WTC11 (cell line): ENCODE data around the gene IER2.
"Not testable (repeated sequence)": the region's sequence is repeated elsewhere in the genome, so short reads cannot be mapped to it uniquely, and the experiment has no call there.

Source experiments
- ARID4B ChIP-seq: sonication (generic); formaldehyde crosslinking; IDR thresholded peaks from 2 replicates; pipeline ENCODE4 v1.8.0; 2023; ENCODE audit warnings: missing genetic modification reagents, mild to moderate bottlenecking, borderline replicate concordance
- CTCF ChIP-seq: fragments of 200-600 bp; IDR thresholded peaks from 2 replicates; pipeline ENCODE4 v1.8.0; 2022; ENCODE audit warnings: antibody characterized with exemption
- E2F1 ChIP-seq: sonication (generic); formaldehyde crosslinking; IDR thresholded peaks from 2 replicates; pipeline ENCODE4 v1.8.0; 2022; ENCODE audit warnings: mild to moderate bottlenecking, missing genetic modification reagents
- NR3C1 ChIP-seq: sonication (generic); formaldehyde crosslinking; conservative IDR thresholded peaks from 2 replicates; pipeline ENCODE4 v1.8.1; 2023; ENCODE audit warnings: low read depth, mild to moderate bottlenecking, missing genetic modification reagents
- PREB ChIP-seq: sonication (generic); formaldehyde crosslinking; IDR thresholded peaks from 2 replicates; pipeline ENCODE4 v1.8.1; 2022; ENCODE audit warnings: mild to moderate bottlenecking, missing genetic modification reagents, moderate library complexity, borderline replicate concordance
- ZNF396 ChIP-seq: fragments of 250-450 bp; sonication (Bioruptor Pico); IDR thresholded peaks from 2 replicates; pipeline ENCODE4 v1.8.0; 2021; ENCODE audit warnings: mild to moderate bottlenecking, moderate library complexity, borderline replicate concordance
- TF ChIP-seq, protein P1 (sequence below): sonication (generic); formaldehyde crosslinking; IDR thresholded peaks from 2 replicates; pipeline ENCODE4 v1.8.1; 2023; ENCODE audit warnings: mild to moderate bottlenecking, missing genetic modification reagents

DNA sequence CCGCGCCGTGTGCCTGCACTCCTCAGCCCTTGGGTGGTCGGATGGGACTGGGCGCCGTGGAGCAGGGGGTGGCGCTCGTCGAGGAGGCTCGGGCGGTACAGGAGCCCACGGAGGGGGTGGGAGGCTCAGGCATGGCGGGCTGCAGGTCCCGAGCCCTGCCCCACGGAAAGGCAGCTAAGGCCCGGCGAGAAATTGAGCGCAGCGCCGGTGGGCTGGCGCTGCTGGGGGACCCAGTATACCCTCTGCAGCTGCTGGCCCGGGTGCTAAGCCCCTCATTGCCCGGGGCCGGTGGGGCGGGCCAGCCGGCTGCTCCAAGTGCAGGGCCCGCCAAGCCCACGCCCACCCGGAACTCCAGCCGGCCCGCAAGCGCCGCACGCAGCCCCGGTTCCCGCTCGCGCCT, 36.5 kb downstream of the IER2 start:
- TF ChIP-seq, protein P1, sequence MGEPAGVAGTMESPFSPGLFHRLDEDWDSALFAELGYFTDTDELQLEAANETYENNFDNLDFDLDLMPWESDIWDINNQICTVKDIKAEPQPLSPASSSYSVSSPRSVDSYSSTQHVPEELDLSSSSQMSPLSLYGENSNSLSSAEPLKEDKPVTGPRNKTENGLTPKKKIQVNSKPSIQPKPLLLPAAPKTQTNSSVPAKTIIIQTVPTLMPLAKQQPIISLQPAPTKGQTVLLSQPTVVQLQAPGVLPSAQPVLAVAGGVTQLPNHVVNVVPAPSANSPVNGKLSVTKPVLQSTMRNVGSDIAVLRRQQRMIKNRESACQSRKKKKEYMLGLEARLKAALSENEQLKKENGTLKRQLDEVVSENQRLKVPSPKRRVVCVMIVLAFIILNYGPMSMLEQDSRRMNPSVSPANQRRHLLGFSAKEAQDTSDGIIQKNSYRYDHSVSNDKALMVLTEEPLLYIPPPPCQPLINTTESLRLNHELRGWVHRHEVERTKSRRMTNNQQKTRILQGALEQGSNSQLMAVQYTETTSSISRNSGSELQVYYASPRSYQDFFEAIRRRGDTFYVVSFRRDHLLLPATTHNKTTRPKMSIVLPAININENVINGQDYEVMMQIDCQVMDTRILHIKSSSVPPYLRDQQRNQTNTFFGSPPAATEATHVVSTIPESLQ (CRISPR knock-in tag): not testable (repeated sequence)
- not testable (repeated sequence) for TF ChIP-seq CTCF; ARID4B (CRISPR knock-in tag); E2F1 (CRISPR knock-in tag); NR3C1 (CRISPR knock-in tag); PREB (CRISPR knock-in tag); ZNF396 (CRISPR knock-in tag)
